ENCODE measurements around the gene TMEM191B. TPM values are rescaled to one million over a fixed set of nuclear protein-coding genes. Genes with fewer than 3 reads are reported as not detected.
"Not testable (repeated sequence)": the region's sequence is repeated elsewhere in the genome, so short reads cannot be mapped to it uniquely, and the experiment has no call there.

TMEM191B gene
- total RNA-seq = under 1 TPM in 1 of 4 donors, not detected in 3; 0.81 TPM

DNA sequence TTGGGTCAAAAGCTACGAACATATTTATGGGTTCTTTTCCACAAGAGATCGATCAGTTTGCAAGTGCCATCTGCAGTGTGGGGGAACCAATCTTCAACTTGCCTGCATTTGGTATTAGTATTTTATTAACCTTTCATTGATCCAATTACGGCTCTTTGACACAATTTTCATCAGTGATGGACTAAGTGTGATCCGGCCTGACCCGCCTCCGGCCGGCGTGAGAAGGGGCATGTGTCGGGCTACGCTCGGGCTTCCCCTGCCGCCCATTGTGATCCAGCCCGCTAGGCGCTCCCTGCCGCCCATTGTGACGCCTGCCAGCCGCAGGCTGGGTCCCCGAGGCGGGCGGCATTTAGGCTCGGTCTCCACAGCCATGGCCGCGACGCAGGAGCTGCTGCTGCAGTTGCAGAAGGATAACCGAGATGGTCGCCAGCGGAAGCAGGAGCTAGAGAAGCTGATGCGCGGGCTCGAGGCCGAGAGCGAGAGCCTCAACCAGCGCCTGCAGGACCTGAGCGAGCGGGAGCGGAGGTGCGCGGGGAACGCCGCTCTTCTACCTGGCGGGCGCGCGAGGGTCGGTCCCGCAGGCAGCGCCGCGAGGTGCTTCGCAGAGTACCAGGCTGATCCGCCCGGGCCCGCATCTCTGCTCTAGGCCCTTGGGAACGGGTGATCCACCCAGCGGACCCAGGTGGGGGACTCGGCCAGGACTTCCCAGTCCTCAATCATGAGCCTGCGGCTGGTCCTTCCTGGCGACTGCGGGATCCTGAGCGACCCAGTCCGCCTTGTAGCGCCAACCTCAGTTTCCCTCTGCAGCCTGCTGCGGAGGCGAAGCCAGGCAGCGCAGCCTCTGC lies at the start of gene TMEM191B:
Gene TMEM191B (plus strand): TSS at position 51 of the 845 bp plus-strand sequence. CDS start 179 bp downstream, at position 230.
- H3K4me3 ChIP-seq = peak within 1 kb of the TSS in 1 of 4 donors; percentile 54
- intact Hi-C loops (cut with DNase I; ENCODE audit: low total_unique reads); ATAC-seq: not testable (repeated sequence)

DNA sequence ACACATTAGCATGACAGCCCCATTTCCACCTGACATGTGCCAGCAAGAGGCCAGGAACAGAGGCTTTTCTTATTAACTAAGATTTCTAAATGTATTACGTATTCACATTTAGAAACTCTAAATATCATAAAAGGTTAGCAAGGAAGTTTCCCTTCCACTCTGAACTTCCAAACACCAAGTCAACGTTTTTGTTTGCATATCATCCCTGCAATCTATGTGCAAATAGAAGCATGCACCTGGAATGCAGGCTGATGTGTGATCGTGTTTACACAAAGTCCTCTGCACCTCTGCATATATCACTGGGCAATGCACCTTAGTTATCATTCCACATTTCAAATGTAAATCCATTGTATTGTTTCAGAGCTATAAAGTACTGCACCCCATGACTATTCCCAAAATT lies 31.4 kb upstream of the TMEM191B start:
- H3K36me3 ChIP-seq; DNase-seq; in situ Hi-C loops (cut with MboI; ENCODE audit: low sequenced_read_pairs in 4 of 4); H3K4me3 ChIP-seq; ATAC-seq; intact Hi-C loops (cut with DNase I; ENCODE audit: low total_unique reads); H3K9me3 ChIP-seq; H3K4me1 ChIP-seq; H3K27me3 ChIP-seq; H3K27ac ChIP-seq: not testable (repeated sequence)

More for the DNA sequence above, at the start of gene TMEM191B:
- H3K4me1 ChIP-seq; H3K36me3 ChIP-seq; H3K9me3 ChIP-seq; in situ Hi-C loops (cut with MboI; ENCODE audit: low sequenced_read_pairs in 4 of 4); H3K27me3 ChIP-seq; DNase-seq: not testable (repeated sequence)
- peak within 1 kb of the TSS in 1 of 4 donors; percentile 39 for H3K27ac ChIP-seq

DNA sequence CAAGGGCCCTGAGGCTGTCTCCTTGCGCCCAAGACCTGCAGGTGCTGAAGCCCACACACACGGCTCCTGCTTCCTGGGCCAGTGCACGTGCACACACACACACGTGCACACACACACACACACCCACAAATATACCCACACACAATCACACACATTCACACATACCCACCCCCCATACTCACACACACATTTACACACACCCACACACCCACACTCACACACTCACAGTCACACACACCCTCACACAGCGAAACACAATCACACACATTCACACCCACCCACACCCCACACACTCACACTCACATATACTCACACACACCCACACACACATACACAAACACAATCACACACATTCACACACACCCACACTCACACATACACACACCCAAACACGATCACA lies 16.3 kb upstream of the TMEM191B start:
- H3K27me3 ChIP-seq; H3K9me3 ChIP-seq; H3K36me3 ChIP-seq; in situ Hi-C loops (cut with MboI; ENCODE audit: low sequenced_read_pairs in 4 of 4); intact Hi-C loops (cut with DNase I; ENCODE audit: low total_unique reads); DNase-seq; H3K27ac ChIP-seq; H3K4me3 ChIP-seq; ATAC-seq; H3K4me1 ChIP-seq: not testable (repeated sequence)

DNA sequence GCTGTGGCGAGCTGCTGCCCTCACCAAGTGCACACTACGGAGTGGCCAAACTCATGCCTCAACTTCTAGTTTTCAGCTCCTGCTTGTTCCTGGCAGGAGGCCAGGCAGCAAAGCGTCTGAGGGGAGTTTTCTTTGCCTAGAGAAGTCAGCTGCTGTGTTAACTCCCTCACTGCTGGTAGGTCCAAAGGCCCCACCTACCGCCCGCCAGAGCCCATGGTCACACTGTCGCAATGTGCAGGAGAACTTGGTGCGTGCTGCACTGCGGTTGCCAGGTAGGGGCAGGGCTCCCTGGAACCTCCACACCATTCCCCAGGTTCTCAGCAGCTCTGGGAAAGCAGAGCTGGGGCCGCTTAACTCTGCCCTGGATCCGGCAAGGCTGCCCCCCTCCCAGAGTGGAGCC lies 15.2 kb upstream of the TMEM191B start:
- H3K4me3 ChIP-seq; H3K27me3 ChIP-seq; H3K36me3 ChIP-seq; H3K9me3 ChIP-seq; DNase-seq; ATAC-seq; intact Hi-C loops (cut with DNase I; ENCODE audit: low total_unique reads); H3K27ac ChIP-seq; in situ Hi-C loops (cut with MboI; ENCODE audit: low sequenced_read_pairs in 4 of 4); H3K4me1 ChIP-seq: not testable (repeated sequence)

DNA sequence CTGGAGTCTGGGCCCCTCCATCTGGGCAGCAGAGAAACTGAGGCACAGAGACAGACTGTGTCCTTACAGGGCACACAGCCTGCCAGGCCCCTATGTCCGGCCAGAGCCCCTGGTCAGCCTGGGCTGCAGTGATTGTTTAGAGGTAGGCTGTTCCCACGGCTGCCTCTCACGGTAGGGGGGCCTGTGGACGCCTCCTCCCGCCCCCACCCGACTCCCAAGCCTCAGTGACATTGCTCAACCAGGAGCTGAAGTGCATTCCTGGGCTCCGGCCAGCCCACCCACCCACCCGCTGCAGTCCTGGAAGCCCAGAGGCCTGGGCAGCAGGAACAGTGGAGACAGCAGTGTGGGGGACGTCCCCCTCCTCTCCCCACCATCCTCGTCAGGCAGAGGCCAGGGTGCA lies 14.1 kb upstream of the TMEM191B start:
- intact Hi-C loops (cut with DNase I; ENCODE audit: low total_unique reads); H3K27ac ChIP-seq; DNase-seq; H3K4me1 ChIP-seq; in situ Hi-C loops (cut with MboI; ENCODE audit: low sequenced_read_pairs in 4 of 4); H3K36me3 ChIP-seq; H3K4me3 ChIP-seq; H3K27me3 ChIP-seq; ATAC-seq; H3K9me3 ChIP-seq: not testable (repeated sequence)

DNA sequence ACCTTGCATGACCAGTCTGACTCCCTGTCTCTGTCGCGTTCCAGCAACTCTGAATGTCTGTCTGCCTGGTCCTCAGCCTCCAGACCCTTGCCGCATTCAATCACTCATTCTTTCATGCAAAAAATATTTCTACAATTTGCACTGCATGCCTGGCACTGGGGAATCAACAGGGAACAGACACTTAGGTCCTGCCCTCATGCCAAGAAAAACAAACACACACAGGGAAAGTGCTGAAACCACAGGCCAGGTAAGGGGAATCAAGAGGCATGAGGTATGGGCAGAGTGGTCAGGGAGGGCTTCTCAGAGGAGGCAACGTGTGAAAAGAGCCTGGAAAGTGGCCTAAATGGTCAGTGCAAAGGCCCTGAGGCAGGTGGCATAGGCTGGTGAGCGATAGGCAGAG lies 9.5 kb upstream of the TMEM191B start, which contains the start of gene GGTLC3:
Gene GGTLC3 (minus strand): TSS at position 101 of the 400 bp plus-strand sequence. CDS start 264 bp downstream, outside the sequence.
- H3K27me3 ChIP-seq; H3K27ac ChIP-seq; H3K4me3 ChIP-seq; DNase-seq; H3K4me1 ChIP-seq; in situ Hi-C loops (cut with MboI; ENCODE audit: low sequenced_read_pairs in 4 of 4); H3K36me3 ChIP-seq; ATAC-seq; intact Hi-C loops (cut with DNase I; ENCODE audit: low total_unique reads); H3K9me3 ChIP-seq: not testable (repeated sequence)

DNA sequence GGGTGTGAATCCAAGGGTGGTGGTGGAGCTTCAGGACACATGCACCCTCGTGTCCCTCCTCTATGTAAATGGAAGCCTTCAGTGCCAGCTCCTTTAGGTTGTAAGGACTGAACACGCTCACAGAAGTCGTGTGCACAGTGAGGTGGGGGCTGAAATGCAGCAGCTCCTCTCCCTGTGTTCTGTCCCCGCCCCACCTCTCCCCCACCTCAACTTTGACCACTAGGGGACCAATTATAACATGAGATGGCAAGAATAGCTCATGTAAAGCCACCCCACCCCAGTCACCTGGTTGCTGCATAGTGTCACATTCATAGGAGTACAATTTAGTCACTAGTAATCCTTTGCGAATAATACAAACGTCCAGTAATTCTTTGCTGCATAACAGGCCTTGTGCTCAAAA lies 4.8 kb upstream of the TMEM191B start:
- intact Hi-C loops (cut with DNase I; ENCODE audit: low total_unique reads); DNase-seq; H3K36me3 ChIP-seq; ATAC-seq; in situ Hi-C loops (cut with MboI; ENCODE audit: low sequenced_read_pairs in 4 of 4); H3K27ac ChIP-seq; H3K4me3 ChIP-seq; H3K27me3 ChIP-seq; H3K4me1 ChIP-seq; H3K9me3 ChIP-seq: not testable (repeated sequence)

DNA sequence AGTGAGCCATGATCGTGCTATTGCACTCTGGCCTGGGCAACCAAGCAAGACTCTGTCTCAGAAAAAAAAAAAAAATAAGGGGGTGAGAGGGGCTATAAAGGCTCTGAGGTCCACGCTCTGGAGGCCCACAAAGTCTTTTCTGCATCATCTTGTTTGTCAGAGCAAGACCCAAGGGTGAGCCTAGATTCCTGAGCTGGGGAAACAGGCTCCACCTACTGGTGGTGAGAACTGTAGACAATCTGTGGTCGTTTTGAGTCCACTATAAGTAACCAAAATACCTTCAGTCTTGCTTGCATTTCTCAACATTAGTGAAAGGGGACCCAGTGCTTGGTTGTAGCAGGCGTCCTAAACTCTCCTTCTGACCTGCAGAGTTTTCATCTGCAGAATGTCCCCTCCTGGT lies 4.3 kb upstream of the TMEM191B start:
- H3K4me3 ChIP-seq; DNase-seq; ATAC-seq; H3K27me3 ChIP-seq; H3K36me3 ChIP-seq; H3K27ac ChIP-seq; in situ Hi-C loops (cut with MboI; ENCODE audit: low sequenced_read_pairs in 4 of 4); H3K4me1 ChIP-seq; H3K9me3 ChIP-seq; intact Hi-C loops (cut with DNase I; ENCODE audit: low total_unique reads): not testable (repeated sequence)

DNA sequence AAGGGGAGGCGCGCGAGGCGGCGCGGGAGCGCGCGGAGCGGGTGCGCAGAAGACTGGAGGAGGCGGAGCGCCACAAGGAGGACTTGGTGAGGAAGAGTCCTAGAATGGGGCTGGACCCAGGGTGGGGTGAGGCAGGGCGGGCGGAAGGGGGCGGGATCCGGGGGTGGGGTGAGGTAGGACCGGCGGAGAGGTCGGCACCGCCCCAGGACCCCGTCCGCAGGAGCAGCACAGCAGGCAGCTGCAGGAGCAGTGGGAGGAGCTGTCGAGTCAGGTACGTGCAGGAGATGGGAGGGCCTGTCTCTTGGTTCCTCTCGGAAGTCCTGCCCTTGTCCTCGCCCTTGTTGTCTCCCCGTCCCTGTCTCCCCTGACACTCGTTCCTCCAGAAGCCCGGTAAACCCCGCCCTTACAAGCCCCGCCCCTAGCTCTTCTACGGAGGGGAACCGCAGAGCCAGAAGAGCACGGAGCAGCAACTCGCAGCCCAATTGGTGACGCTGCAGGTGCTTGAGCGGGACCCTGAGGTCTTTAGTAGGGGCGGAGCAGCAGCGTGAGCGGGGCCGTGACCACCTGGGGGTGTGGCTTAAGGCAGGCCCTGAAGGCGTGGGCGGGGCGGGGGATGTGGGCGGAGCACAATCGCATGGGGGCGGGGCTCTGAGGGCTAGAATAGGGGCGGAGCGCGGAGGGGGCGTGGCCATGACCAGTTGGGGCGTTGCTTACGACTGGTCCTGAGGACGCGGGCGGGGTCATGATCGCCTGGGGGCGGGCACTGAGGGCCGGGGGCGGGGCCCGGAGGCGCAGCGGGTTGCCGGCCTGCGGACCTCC lies 1.2 kb downstream of the TMEM191B start:
- H3K9me3 ChIP-seq; intact Hi-C loops (cut with DNase I; ENCODE audit: low total_unique reads); H3K27me3 ChIP-seq; H3K4me1 ChIP-seq; H3K36me3 ChIP-seq; in situ Hi-C loops (cut with MboI; ENCODE audit: low sequenced_read_pairs in 4 of 4): not testable (repeated sequence)
- Histone ChIP-seq H3K27ac (peak overlapping the region in 1 of 4 donors; percentile 39), H3K4me3 (peak overlapping the region in 1 of 4 donors; percentile 54)
- ATAC-seq (peak; percentile 79 to 83), DNase-seq (peak; percentile 47 to 57)

DNA sequence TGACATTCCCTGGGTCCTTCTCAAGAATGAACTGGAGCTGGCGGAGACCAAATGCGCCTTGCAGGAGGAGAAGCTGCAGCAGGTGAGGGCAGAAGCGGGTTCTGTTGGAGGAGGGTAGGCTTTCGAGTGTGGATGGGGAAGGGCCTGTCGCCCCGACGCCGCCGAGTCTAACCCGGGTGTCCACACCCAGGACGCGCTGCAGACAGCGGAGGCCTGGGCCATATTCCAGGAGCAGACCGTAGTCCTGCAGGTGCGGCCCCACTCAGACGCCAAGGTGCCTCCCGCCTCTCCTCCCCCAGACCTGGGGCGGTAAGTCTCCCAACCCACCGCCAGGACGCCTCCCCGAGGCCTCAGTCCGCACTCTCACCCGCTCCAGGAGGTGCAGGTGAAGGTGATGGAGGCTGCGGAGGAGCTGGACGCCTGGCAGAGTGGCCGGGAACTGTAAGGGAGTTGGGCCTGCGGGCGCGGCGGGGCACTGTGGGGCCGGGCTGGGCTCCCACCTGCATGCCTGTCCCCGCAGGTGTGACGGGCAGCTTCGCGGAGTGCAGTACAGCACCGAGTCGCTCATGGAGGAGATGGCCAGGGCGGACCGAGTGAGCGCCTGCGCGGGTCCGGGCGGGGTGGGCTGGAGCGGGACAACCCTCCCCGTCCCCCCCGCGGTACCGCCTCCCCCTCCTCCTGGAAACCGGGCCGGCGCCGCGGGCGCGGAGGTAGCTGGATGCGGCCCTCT lies 2.0 kb downstream of the TMEM191B start:
- H3K4me3 ChIP-seq; intact Hi-C loops (cut with DNase I; ENCODE audit: low total_unique reads); in situ Hi-C loops (cut with MboI; ENCODE audit: low sequenced_read_pairs in 4 of 4); ATAC-seq; H3K27ac ChIP-seq; H3K4me1 ChIP-seq; H3K36me3 ChIP-seq; H3K9me3 ChIP-seq; DNase-seq; H3K27me3 ChIP-seq: not testable (repeated sequence)

DNA sequence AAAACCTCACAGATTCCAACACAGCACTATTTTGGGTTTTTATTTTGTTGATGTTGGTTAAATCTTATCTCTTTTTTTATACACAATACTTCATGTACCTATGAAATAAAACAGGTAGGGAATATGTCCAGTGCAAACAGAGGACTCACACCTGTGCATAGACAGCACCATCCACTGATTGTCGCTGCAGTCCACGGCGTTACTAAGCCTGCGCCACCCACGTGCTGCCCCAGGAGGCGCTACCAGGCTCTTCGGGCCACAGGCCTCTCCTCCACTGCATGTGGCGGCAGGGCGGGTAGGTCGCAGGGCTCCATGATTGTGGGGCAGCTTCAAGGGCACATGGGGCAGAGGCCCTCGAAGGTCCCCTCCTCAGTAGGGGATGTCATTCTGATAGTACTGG lies 6.0 kb downstream of the TMEM191B start:
- H3K9me3 ChIP-seq; H3K4me1 ChIP-seq; H3K4me3 ChIP-seq; in situ Hi-C loops (cut with MboI; ENCODE audit: low sequenced_read_pairs in 4 of 4); ATAC-seq; intact Hi-C loops (cut with DNase I; ENCODE audit: low total_unique reads); DNase-seq; H3K36me3 ChIP-seq; H3K27ac ChIP-seq; H3K27me3 ChIP-seq: not testable (repeated sequence)
